ENCODE results near the gene HEXB.
"Not testable (repeated sequence)": the region's sequence is repeated elsewhere in the genome, so short reads cannot be mapped to it uniquely, and the experiment has no call there.

HEXB gene

GRCh38 chr5:74657165-74657564, 27.9 kb upstream of the HEXB start:
- DNase-seq: no peak

GRCh38 chr5:74659172-74659571, 25.9 kb upstream of the HEXB start:
- DNase-seq: no peak

GRCh38 chr5:74660140-74660539, 24.9 kb upstream of the HEXB start:
- DNase-seq: no peak

DNA sequence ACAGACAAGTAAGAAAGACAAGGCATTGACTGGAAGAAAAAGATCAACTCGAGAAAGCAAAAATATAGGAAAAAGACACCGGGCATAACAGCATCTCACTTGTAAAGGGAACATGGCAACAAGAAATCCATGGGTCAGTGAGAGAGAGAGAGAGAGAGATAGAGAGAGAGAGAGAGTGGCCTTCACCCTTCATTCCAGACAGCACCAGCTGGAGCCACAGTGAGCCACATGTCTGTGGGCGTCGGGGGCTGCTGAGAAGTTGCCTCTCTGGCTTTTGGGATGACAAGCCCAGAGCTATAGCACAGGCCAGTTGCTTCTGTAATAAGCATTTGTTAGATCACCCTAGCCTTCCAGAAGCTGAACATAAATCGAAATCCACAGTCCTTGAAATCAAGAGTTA, 24.2 kb upstream of the HEXB start:
- no peak for DNase-seq

DNA sequence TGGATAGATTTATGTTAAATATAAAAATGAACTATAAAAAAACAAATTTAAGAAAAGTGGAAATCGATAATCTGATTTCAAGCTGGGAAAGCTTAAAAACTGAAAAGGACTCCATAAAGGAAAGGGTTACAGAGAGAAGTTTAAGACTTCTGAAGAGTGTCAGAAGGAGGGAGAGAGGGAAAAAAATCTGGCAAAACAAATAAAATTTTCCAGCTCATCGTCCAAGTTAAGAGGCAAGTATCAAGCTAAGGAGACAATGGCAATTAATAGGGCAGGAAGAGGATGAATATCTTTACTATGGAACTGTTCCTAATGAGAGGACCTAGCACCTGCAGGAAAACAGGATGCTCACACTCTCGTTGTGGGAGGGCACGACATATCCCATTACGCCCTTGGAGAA, 20.5 kb upstream of the HEXB start:
- DNase-seq: no peak

GRCh38 chr5:74665273-74665672, 19.8 kb upstream of the HEXB start:
- no peak for DNase-seq

GRCh38 chr5:74665816-74666215, 19.2 kb upstream of the HEXB start:
- DNase-seq: no peak

GRCh38 chr5:74667396-74667795, 17.6 kb upstream of the HEXB start:
- no peak for DNase-seq

GRCh38 chr5:74669821-74670220, 15.2 kb upstream of the HEXB start:
- DNase-seq: no peak

- DNase-seq: no peak
These were observed 14.5 kb upstream of the HEXB start for GRCh38 chr5:74670396-74671038.

- DNase-seq: no peak
These were observed 12.7 kb upstream of the HEXB start for GRCh38 chr5:74672215-74672877.

DNA sequence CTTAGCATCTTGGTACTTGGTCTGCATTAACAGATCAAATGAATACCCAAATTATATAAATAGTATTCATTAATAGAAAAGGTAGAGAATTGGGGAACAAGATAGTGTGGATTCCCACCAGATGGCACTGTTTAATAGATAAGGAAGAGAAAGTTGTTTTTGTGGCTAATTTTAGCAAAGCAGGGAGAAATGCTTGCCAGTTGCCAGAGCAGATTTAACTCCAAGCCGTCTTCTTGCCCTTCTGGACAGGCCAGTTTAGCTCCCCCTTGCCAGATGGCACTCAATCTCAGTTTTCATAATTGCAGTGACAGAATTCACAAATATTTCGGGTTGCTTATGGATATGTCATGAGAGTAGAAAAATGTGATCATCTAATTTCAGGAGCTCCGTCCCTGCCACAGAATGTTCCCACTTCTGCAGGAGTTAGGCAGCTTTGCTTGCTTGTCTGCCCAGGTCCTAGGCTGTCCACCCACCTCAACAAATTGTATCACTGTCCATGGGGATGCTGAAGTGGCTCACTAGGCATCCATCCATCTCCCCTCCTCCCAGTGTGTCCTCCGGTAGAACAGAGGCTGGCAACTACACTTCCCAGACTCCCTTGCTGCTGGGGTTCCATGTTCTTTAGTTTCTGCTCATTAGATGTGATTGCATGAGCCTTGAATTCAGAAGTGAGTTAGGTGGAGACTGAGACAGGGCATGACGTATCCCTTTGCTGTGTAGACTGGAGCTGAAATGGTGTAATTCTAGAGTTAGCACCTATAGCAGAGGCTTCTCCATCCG, 11.8 kb upstream of the HEXB start:
- peak in 26 of 51 donors; percentile 5 to 91 (median 21) for DNase-seq

DNA sequence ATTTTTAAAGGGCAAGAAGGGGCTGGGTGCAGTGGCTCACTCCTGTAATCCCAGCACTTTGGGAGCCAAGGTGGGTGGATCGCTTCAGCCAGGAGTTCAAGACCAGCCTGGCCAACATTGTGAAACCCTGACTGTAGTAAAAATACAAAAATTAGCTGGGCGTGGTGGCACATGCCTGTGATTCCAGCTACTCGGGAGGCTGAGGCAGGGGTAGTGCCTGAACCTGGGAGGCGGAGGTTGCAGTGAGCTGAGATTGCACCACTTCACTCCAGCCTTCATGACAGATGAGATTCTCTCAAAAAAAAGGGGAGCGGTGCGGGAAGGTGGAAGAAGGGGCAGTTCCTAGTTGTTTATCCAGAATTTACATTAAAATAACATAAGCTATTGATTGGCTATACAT, 8.6 kb upstream of the HEXB start:
- DNase-seq: not testable (repeated sequence)

- not testable (repeated sequence) for DNase-seq
These were observed 6.9 kb upstream of the HEXB start for GRCh38 chr5:74678123-74678522.

DNA sequence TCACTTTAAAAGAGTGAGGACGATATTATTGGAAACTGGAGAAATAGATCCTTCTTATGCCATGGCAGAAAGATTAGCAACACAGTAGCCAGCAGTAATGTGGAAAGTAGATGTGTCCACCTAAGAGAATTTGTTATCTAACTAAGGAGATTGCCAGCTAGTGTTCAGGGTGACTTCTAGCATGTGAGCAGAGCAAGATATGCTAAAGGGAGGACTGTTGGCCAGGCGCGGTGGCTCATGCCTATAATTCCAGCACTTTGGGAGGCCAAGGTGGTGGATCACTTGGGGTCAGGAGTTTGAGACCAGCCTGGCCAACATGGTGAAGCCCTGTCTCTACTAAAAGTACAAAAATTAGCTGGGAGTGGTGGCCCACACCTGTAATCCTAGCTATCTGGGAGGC, 5.7 kb upstream of the HEXB start:
- not testable (repeated sequence) for DNase-seq

- no peak for DNase-seq
These were observed 5.1 kb upstream of the HEXB start for GRCh38 chr5:74679966-74680365.

- no peak for DNase-seq
These were observed 1.1 kb downstream of the HEXB start for GRCh38 chr5:74685979-74686631.

DNA sequence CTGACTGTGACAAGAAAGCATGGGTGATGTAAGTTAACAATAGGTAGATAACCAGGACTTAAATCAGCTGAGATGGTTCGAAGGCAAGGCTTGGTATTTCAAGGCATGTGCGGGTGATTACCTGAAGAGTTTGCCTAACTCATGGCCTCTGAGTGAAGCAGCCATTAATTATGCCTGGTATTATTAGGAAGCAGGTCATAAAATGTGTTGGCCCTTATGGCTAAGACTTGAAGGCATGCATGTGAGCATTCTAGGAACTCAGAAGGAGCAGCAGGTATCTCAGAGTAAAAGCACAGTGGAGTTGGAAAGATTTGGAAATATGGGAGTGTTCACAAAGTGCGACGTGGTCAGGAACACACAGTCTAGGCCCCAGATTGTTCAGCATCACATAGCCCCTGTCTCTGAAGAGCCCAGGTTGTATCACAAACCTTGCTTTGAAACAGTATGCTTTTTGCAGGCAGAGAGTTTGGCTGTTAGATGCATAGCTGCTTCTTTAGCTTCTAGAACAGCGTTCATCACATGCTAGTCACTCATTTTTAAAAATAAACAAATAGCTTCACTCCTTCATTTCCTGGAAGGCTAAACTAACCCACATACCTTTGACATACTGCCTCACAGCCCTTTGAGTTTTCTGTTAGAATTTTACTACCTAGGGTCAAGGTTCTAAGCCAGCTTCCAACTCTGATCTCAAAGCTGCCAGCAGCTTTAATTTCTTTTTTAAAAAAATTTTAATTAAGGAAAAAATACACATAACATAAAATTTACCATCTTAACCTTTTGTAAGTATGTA, 2.1 kb downstream of the HEXB start:
- DNase-seq: no peak

DNA sequence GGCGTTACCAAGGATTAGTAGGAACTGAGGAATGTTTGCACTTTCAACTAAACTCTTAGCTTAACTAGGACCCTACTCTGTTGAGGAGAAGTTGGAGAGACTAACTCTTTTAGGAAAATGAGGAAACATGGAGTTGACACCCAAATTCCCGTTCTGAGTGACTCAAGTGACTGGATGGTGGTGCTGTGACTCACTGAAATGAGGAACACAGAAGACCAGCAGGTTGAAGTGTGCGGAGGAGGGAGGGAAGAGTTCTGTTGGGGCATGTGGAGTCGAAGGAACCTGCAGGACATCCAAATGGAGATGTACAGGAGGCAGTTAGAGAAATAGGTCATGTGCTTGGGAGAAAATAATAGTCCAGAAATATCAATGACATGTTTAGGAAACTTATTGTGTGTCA, 8.2 kb downstream of the HEXB start:
- no peak for DNase-seq

DNA sequence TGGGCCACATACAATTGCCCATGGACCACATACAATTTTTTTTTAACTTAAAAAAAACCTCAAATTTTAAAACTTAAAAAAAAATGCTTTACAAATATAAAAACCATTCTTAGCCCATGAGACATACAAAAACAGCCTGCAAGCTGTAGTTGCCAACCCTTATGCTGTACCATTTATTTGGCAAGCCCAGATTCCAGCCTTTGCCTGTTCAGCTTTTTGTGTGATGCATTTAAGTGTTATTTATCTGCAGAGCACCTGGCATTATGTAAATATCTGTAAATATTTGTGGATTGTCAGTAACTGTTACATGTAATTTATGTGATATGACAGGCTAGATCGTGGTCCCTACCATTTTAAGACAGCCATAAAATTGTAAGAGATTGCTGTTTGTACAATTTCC, 32.6 kb downstream of the HEXB start:
- no peak for DNase-seq

DNA sequence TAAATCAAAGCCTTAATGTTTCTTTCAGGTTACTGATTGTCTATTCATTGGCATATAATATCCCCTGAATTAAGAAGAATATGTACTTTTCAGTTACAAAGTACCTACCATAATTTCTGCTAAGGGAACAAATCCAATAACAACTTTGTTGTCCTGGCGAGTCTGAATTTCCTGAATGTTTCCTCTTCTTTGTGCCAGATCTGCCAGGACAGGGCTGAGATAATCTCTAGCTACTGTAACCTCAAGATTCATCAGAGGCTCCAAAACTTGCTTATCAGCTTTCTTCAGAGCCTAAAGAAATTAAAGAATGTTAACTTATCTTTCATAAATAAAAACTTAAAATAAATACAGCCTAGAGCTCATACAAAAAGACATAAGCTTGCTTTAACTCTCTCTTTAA, 37.2 kb downstream of the HEXB start:
- DNase-seq: no peak
